Breast epithelium (tissue), 3 donors: ENCODE measurements around the gene DHRS13.

Experiments
- POLR2A ChIP-seq: fragments of 450-650 bp; IDR thresholded peaks from one replicate; pipeline ENCODE4 v1.6.1; 2016; ENCODE audit warnings: antibody characterized with exemption, mild to moderate bottlenecking, moderate library complexity
- TF ChIP-seq, protein P1 (sequence below), 3 donors: fragments of 450-650 bp; IDR thresholded peaks; one replicate each; pipeline ENCODE4 v1.5.1; 2016 to 2017; ENCODE audit warnings: antibody characterized with exemption in 3 of 3, mild to moderate bottlenecking in 3 of 3, moderate library complexity in 3 of 3

DNA sequence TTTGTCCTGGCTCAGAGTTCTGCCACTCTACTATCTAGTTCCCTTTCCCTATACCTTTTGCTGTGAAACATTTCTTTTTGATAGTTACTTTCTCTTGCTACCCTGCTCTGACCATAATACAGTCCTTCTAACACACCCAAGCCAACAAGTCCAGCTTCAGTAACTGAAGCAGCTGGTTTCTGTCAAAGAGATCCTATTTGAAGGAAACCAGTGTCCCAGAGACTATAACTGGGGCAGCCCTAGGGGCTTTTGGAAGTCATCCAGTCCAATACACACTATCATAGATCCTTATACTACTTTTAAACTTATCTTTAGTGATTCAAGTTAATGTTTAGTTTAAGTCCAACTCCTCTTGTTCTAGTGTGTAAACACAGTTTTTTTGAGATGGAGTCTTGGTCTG lies 17.3 kb upstream of the DHRS13 start:
- TF ChIP-seq POLR2A: no peak
- TF ChIP-seq, protein P1, sequence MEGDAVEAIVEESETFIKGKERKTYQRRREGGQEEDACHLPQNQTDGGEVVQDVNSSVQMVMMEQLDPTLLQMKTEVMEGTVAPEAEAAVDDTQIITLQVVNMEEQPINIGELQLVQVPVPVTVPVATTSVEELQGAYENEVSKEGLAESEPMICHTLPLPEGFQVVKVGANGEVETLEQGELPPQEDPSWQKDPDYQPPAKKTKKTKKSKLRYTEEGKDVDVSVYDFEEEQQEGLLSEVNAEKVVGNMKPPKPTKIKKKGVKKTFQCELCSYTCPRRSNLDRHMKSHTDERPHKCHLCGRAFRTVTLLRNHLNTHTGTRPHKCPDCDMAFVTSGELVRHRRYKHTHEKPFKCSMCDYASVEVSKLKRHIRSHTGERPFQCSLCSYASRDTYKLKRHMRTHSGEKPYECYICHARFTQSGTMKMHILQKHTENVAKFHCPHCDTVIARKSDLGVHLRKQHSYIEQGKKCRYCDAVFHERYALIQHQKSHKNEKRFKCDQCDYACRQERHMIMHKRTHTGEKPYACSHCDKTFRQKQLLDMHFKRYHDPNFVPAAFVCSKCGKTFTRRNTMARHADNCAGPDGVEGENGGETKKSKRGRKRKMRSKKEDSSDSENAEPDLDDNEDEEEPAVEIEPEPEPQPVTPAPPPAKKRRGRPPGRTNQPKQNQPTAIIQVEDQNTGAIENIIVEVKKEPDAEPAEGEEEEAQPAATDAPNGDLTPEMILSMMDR (IDR thresholded peaks at IDR 0.05): no peak
